ENCODE measurements around the gene INTS3. TPM values are rescaled to one million over a fixed set of nuclear protein-coding genes. Genes with fewer than 3 reads are reported as not detected.
"Not testable (repeated sequence)": the region's sequence is repeated elsewhere in the genome, so short reads cannot be mapped to it uniquely, and the experiment has no call there.

INTS3 gene
- total RNA-seq, 4 donors from 2014 or later, result 38.3 to 75.4 (median 43.9) TPM

DNA sequence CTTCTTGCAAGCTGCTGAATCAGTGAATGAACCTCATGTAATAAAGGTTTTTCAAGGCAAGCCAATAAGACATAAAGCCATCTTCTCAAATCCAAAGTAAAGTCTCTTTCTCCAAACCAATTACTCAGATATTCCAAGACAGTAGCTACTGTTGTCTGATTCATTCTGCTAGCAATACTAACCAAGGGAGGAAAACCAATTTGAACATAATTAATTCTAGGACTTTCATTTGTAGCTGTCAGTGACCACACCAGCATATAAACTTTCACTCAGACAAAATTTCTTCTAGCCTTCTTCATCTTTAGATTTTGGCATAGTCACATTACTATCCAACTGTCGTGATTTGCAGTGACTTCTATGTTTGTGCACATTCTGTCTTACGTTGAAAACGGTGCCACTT lies 10.5 kb upstream of the INTS3 start:
- Histone ChIP-seq H3K27ac (no peak overlapping the region), H3K36me3 (no peaks in the 10 kb centered on the region), H3K9me3 (no peaks in the 10 kb centered on the region), H3K4me1 (no peaks in the 10 kb centered on the region), H3K27me3 (no peaks in the 10 kb centered on the region), H3K4me3 (no peak overlapping the region)
- no peak for DNase-seq (ENCODE audit: low spot score in 2 of 2)
- WGBS, result 87% methylated on average over 3 of the region's 3 CpGs
- TF ChIP-seq POLR2AphosphoS5 (IDR thresholded peaks at IDR 0.05) (no peak), EP300 (IDR thresholded peaks at IDR 0.05) (no peak), POLR2A (IDR thresholded peaks at IDR 0.05) (no peak)
- TF ChIP-seq, protein P1, sequence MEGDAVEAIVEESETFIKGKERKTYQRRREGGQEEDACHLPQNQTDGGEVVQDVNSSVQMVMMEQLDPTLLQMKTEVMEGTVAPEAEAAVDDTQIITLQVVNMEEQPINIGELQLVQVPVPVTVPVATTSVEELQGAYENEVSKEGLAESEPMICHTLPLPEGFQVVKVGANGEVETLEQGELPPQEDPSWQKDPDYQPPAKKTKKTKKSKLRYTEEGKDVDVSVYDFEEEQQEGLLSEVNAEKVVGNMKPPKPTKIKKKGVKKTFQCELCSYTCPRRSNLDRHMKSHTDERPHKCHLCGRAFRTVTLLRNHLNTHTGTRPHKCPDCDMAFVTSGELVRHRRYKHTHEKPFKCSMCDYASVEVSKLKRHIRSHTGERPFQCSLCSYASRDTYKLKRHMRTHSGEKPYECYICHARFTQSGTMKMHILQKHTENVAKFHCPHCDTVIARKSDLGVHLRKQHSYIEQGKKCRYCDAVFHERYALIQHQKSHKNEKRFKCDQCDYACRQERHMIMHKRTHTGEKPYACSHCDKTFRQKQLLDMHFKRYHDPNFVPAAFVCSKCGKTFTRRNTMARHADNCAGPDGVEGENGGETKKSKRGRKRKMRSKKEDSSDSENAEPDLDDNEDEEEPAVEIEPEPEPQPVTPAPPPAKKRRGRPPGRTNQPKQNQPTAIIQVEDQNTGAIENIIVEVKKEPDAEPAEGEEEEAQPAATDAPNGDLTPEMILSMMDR (IDR thresholded peaks at IDR 0.05), result no peak

- DNase-seq (ENCODE audit: low spot score in 2 of 2), result no peak
- Histone ChIP-seq H3K27ac (no peak overlapping the region), H3K27me3 (no peaks in the 10 kb centered on the region), H3K9me3 (no peaks in the 10 kb centered on the region), H3K4me3 (no peak overlapping the region), H3K36me3 (no peaks in the 10 kb centered on the region), H3K4me1 (peaks cover 9% of the 10 kb centered on the region)
- WGBS, result 92% methylated on average over 3 of the region's 3 CpGs
- TF ChIP-seq, protein P1 (IDR thresholded peaks at IDR 0.05), result no peak
- TF ChIP-seq EP300 (IDR thresholded peaks at IDR 0.05) (no peak), POLR2AphosphoS5 (IDR thresholded peaks at IDR 0.05) (no peak), POLR2A (IDR thresholded peaks at IDR 0.05) (no peak)
Measured at GRCh38 chr1:153723687-153724086, 4.2 kb upstream of the INTS3 start.

DNA sequence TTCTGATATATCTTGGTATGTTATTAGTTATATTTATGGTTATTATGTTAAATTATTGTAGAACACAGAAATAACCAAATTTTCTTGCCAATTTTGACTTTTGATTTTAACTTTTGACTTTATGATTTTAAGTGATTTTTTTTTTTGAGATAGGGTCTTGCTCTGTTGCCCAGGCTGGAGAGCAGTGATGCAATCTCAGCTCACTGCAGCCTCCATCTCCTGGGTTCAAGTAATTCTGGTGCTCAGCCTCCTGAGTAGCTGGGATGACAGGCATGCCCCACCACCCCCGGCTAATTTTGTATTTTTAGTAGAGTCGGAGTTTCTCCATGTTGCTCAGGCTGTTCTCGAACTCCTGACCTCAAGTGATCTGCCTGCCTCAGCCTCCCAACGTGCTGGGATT lies 3.2 kb upstream of the INTS3 start:
- 91% methylated on average over 4 of the region's 4 CpGs for WGBS
- not testable (repeated sequence) for DNase-seq (ENCODE audit: low spot score in 2 of 2); H3K9me3 ChIP-seq; H3K27ac ChIP-seq; H3K36me3 ChIP-seq; H3K4me3 ChIP-seq; H3K27me3 ChIP-seq
- H3K4me1 ChIP-seq, result peaks cover 18% of the 10 kb centered on the region

DNA sequence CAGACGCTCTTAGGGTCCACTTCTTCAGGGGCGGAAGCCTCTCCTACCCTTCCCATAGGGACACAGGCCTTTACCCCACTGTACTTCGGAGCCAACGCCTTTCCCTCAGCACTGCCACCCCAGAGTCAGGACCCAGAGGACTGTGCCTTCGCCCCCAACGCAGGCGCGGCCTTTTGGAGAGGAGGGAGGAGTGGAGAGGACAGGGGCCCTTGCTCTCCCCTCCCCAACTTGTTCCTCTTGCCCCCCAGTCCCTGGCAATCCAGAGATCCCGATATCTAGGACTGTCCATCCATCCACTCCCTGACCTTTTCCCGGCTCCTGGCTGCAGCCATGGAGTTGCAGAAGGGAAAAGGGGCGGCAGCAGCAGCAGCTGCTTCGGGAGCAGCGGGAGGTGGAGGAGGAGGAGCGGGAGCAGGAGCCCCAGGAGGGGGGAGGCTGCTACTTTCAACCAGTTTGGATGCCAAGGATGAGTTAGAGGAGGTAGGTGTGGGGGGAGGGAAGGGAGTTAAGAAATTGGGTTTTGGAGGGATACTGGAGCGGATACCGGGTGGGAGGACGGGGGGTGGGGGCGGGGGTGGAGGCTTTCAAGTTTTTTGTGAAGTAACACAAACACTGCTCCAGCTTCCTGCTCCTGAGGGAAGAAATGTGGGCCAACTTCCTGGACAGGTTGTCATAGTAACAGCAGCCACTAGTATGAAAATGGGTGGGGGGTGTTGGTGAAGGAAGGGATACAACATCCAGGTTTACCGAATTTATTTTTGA lies 636 bp downstream of the INTS3 start:
- Histone ChIP-seq H3K4me3 (peak overlapping the region; percentile 93), H3K27me3 (no peaks in the 10 kb centered on the region), H3K27ac (peak overlapping the region; percentile 99), H3K9me3 (no peaks in the 10 kb centered on the region), H3K4me1 (peaks cover 30% of the 10 kb centered on the region), H3K36me3 (peaks cover under 1% of the 10 kb centered on the region)
- WGBS, result 1% methylated on average over 16 of the region's 19 CpGs
- no peak for TF ChIP-seq EP300 (IDR thresholded peaks at IDR 0.05)
- TF ChIP-seq POLR2A (IDR thresholded peaks at IDR 0.05), result no peak
- TF ChIP-seq POLR2AphosphoS5 (IDR thresholded peaks at IDR 0.05), result no peak
- TF ChIP-seq, protein P1 (IDR thresholded peaks at IDR 0.05), result no peak
- DNase-seq (ENCODE audit: low spot score in 2 of 2), result peak in 1 of 2 donors; percentile 74

- TF ChIP-seq EP300 (IDR thresholded peaks at IDR 0.05), result no peak
- TF ChIP-seq POLR2AphosphoS5 (IDR thresholded peaks at IDR 0.05), result no peak
- TF ChIP-seq, protein P1 (IDR thresholded peaks at IDR 0.05), result no peak
- TF ChIP-seq POLR2A (IDR thresholded peaks at IDR 0.05), result no peak
- no peaks in the 10 kb centered on the region for H3K9me3 ChIP-seq
- no peak for DNase-seq (ENCODE audit: low spot score in 2 of 2)
- WGBS, result 54% methylated on average over 5 of the region's 5 CpGs
- peaks cover 32% of the 10 kb centered on the region for H3K4me1 ChIP-seq
- H3K36me3 ChIP-seq, result peaks cover 3% of the 10 kb centered on the region
- peak overlapping the region; percentile 29 for H3K27ac ChIP-seq
- H3K27me3 ChIP-seq, result no peaks in the 10 kb centered on the region
- no peak overlapping the region for H3K4me3 ChIP-seq
Measured at GRCh38 chr1:153730468-153730988, 2.7 kb downstream of the INTS3 start.

Data from suprapubic skin (tissue), 4 donors.